Vagina (tissue), 2 donors: Measurements from ENCODE around the gene RNF111. TPM values are rescaled to one million over a fixed set of nuclear protein-coding genes. Genes with fewer than 3 reads are reported as not detected.

Experiments
- DNase-seq, 2 donors: peaks; one replicate each; pipeline ENCODE4 v3.0.0-alpha.2; 2017; ENCODE audit errors: extremely low spot score in 2 of 2
- H3K27ac ChIP-seq: fragments of 200-600 bp; sonication (generic); one replicate; pipeline ENCODE4 v1.5.1; 2019
- H3K27me3 ChIP-seq: fragments of 200-600 bp; sonication (generic); one replicate; pipeline ENCODE4 v1.5.1; 2019
- H3K36me3 ChIP-seq, 2 donors: fragments of 200-600 bp; sonication (generic); one replicate each; pipeline ENCODE4 v1.5.1; 2017 to 2019
- H3K4me1 ChIP-seq: fragments of 200-600 bp; sonication (generic); one replicate; pipeline ENCODE4 v1.5.1; 2019
- H3K4me3 ChIP-seq, 2 donors: fragments of 200-600 bp; sonication (generic); 1 replicate in 1 of 2; 2 replicates in 1 of 2; pipeline ENCODE4 v1.5.1; 2016 to 2019
- H3K9me3 ChIP-seq: fragments of 200-600 bp; sonication (generic); one replicate; pipeline ENCODE4 v1.5.1; 2019
- POLR2A ChIP-seq, 2 donors: fragments of 450-650 bp; IDR thresholded peaks; one replicate each; pipeline ENCODE4 v1.6.1; 2017; ENCODE audit warnings: antibody characterized with exemption in 2 of 2, mild to moderate bottlenecking in 2 of 2, moderate library complexity in 2 of 2
- POLR2AphosphoS5 ChIP-seq, 2 donors: sonication (generic); formaldehyde crosslinking; IDR thresholded peaks; one replicate each; pipeline ENCODE4 v1.9.0; 2017; ENCODE audit warnings: antibody characterized with exemption in 2 of 2, mild to moderate bottlenecking in 2 of 2, low read depth in 1 of 2; ENCODE audit not compliant: insufficient read depth in 1 of 2
- intact Hi-C: fragments of 100-400 bp; cut with DNase I; formaldehyde crosslinking; loops from one replicate; pipeline ENCODE4 v1.15.1; 2023
- total RNA-seq: library from RNA; depleted of rRNA; stranded (reverse); fragments of >200 nt; gene quantifications from one replicate; pipeline ENCODE4 v1.2.3, GENCODE V29; 2016
- TF ChIP-seq, protein P1 (sequence below), 3 experiments: fragments of 450-650 bp in 2 of 3; fragments of 200-600 bp in 1 of 3; sonication (generic) in 1 of 3; IDR thresholded peaks; one replicate each; pipeline ENCODE4 v1.5.1; 2017 to 2019; ENCODE audit warnings: antibody characterized with exemption in 3 of 3, mild to moderate bottlenecking in 2 of 3, moderate library complexity in 2 of 3

RNF111 gene
- total RNA-seq, 1 donor from 2014 or later, result 35.6 TPM

DNA sequence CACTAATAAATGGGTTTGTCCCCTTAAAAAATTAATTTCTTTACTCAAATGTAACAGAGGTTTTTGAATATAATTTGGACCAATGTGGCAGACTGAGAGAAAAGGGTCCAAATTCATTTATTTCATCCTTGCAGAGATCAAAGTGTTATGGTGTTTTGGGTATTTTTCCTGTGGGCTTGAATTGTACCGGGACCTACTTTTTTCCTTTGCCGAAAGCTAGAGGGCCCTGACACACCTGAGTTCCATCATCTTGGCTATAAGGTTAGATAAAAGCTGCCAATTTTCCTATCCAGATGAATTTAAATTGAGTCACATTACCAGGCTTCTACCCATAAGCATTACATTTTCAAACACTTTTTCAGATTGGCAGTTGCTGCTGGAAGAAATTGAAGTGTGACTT is 118.4 kb downstream of the RNF111 start:
- no peak for DNase-seq
- Histone ChIP-seq H3K9me3 (no peaks in the 10 kb centered on the region), H3K27ac (no peak overlapping the region), H3K4me1 (peaks cover 5% of the 10 kb centered on the region), H3K36me3 (no peaks in the 10 kb centered on the region), H3K27me3 (no peaks in the 10 kb centered on the region), H3K4me3 (peak overlapping the region in 1 of 2 donors; percentile 45)
- TF ChIP-seq POLR2AphosphoS5 (IDR thresholded peaks at IDR 0.05; ENCODE audit: insufficient read depth in 1 of 2, low read depth in 1 of 2) (no peak), POLR2A (IDR thresholded peaks at IDR 0.05) (no peak)
- TF ChIP-seq, protein P1, sequence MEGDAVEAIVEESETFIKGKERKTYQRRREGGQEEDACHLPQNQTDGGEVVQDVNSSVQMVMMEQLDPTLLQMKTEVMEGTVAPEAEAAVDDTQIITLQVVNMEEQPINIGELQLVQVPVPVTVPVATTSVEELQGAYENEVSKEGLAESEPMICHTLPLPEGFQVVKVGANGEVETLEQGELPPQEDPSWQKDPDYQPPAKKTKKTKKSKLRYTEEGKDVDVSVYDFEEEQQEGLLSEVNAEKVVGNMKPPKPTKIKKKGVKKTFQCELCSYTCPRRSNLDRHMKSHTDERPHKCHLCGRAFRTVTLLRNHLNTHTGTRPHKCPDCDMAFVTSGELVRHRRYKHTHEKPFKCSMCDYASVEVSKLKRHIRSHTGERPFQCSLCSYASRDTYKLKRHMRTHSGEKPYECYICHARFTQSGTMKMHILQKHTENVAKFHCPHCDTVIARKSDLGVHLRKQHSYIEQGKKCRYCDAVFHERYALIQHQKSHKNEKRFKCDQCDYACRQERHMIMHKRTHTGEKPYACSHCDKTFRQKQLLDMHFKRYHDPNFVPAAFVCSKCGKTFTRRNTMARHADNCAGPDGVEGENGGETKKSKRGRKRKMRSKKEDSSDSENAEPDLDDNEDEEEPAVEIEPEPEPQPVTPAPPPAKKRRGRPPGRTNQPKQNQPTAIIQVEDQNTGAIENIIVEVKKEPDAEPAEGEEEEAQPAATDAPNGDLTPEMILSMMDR (IDR thresholded peaks at IDR 0.05), result no peak
- intact Hi-C loops, result no loop called here

DNA sequence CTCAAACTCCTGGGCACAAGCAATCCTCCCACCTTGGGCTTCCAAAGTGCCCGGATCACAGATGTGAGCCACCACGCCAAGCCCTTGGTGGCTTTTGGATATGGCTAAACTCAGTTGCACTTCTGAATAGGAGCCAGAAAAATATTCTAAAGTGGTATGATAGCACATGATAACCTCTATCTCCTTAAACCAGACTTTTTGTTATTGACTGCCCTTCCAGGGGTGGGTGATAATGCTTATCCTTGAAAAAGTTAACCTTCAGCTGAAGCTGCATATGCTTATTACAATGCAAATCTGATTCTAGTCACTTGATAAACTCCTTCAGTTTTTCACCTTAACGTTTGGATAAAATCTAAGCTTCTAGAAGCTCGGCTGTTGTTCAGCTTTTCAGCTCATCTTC is 123.8 kb downstream of the RNF111 start:
- no peak for TF ChIP-seq POLR2A (IDR thresholded peaks at IDR 0.05)
- TF ChIP-seq, protein P1 (IDR thresholded peaks at IDR 0.05), result no peak
- no peak for TF ChIP-seq POLR2AphosphoS5 (IDR thresholded peaks at IDR 0.05; ENCODE audit: insufficient read depth in 1 of 2, low read depth in 1 of 2)
- no peaks in the 10 kb centered on the region for H3K36me3 ChIP-seq
- DNase-seq, result no peak
- no peaks in the 10 kb centered on the region for H3K9me3 ChIP-seq
- no peaks in the 10 kb centered on the region for H3K27me3 ChIP-seq
- no peaks in the 10 kb centered on the region for H3K4me1 ChIP-seq
- H3K4me3 ChIP-seq, result no peak overlapping the region
- intact Hi-C loops, result no loop called here
- H3K27ac ChIP-seq, result no peak overlapping the region

DNA sequence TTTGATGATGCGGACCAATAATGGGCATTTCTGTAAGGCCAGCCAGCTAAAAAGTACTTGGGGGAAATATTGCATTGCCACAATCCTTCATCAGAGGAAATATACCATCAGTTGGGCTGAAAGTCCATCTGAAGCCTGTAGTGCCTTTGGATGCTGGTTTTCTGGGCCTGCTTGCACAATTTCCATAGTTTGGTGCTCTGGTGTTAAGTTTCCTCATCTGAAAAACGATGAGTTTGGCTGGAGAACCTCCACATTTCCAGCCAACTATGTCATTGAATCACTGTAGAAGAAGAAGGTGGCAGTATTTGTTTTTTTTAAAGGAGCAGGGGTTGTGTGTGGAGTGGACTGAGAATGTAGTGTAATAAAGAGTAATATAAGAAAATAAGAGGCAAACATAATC is 127.6 kb downstream of the RNF111 start:
- DNase-seq, result no peak
- no peaks in the 10 kb centered on the region for H3K9me3 ChIP-seq
- no peak overlapping the region for H3K4me3 ChIP-seq
- intact Hi-C loops, result no loop called here
- H3K27me3 ChIP-seq, result no peaks in the 10 kb centered on the region
- H3K27ac ChIP-seq, result no peak overlapping the region
- no peaks in the 10 kb centered on the region for H3K4me1 ChIP-seq
- TF ChIP-seq, protein P1 (IDR thresholded peaks at IDR 0.05), result no peak
- TF ChIP-seq POLR2AphosphoS5 (IDR thresholded peaks at IDR 0.05; ENCODE audit: insufficient read depth in 1 of 2, low read depth in 1 of 2) (no peak), POLR2A (IDR thresholded peaks at IDR 0.05) (no peak)
- H3K36me3 ChIP-seq, result no peaks in the 10 kb centered on the region

DNA sequence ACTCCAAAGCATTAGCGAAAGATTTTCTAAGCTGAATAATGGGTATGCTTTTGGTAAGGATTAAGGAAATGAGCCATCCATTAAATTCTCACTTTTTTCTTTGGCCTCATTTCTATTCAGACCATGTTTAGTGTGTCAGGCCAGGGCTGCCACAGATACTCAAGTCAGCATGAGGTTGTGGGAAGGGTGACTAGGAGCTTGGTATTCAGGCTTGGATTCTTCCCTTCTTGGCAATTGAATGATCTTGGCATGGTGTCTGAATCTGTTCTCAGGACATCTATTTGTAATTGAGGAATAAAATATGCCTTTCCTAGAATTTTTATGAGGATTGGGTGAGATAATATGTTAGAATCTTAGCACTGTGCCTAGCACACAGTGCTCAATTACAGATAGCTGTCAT is 128.7 kb downstream of the RNF111 start:
- no peak overlapping the region for H3K4me3 ChIP-seq
- no peak for DNase-seq
- H3K36me3 ChIP-seq, result no peaks in the 10 kb centered on the region
- H3K27me3 ChIP-seq, result no peaks in the 10 kb centered on the region
- no peak for TF ChIP-seq POLR2AphosphoS5 (IDR thresholded peaks at IDR 0.05; ENCODE audit: insufficient read depth in 1 of 2, low read depth in 1 of 2)
- TF ChIP-seq, protein P1 (IDR thresholded peaks at IDR 0.05), result no peak
- TF ChIP-seq POLR2A (IDR thresholded peaks at IDR 0.05), result no peak
- intact Hi-C loops, result no loop called here
- H3K9me3 ChIP-seq, result no peaks in the 10 kb centered on the region
- no peaks in the 10 kb centered on the region for H3K4me1 ChIP-seq
- no peak overlapping the region for H3K27ac ChIP-seq

DNA sequence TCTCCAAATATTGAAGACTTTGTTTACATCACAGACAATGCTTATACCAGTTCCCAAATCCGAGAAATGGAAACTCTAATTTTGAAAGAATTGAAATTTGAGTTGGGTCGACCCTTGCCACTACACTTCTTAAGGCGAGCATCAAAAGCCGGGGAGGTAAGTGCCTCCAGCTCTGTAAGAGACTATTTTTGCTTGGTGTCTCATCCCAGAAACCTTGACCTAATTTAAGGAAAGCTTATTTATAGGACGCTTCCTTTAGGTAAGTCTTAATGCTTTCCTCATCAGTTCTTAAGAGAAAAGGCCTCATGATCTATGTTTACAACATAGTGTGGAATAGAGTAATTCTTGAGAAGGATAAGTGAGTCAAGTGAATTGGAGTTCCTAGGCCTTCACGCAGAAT is 129.3 kb downstream of the RNF111 start:
- H3K27ac ChIP-seq, result no peak overlapping the region
- no peaks in the 10 kb centered on the region for H3K4me1 ChIP-seq
- H3K27me3 ChIP-seq, result no peaks in the 10 kb centered on the region
- intact Hi-C loops, result no loop called here
- TF ChIP-seq, protein P1 (IDR thresholded peaks at IDR 0.05), result no peak
- no peak for TF ChIP-seq POLR2A (IDR thresholded peaks at IDR 0.05)
- TF ChIP-seq POLR2AphosphoS5 (IDR thresholded peaks at IDR 0.05; ENCODE audit: insufficient read depth in 1 of 2, low read depth in 1 of 2), result no peak
- H3K4me3 ChIP-seq, result no peak overlapping the region
- no peaks in the 10 kb centered on the region for H3K36me3 ChIP-seq
- H3K9me3 ChIP-seq, result no peaks in the 10 kb centered on the region
- no peak for DNase-seq
